HEK293T (cell line): ENCODE measurements around the gene ITPKB.

Experiments
- BHLHE40 ChIP-seq: fragments of 450-650 bp; IDR thresholded peaks from 2 replicates; pipeline ENCODE4 v1.6.1; 2016; ENCODE audit warnings: mild to moderate bottlenecking, moderate library complexity, borderline replicate concordance
- ELF4 ChIP-seq: fragments of 450-650 bp; IDR thresholded peaks from 2 replicates; pipeline ENCODE4 v1.6.1; 2017; ENCODE audit warnings: antibody characterized with exemption
- FOXA1 ChIP-seq: fragments of 450-650 bp; IDR thresholded peaks from 2 replicates; pipeline ENCODE4 v1.6.1; 2016; ENCODE audit warnings: mild to moderate bottlenecking
- HDGF ChIP-seq: fragments of 450-650 bp; IDR thresholded peaks from 2 replicates; pipeline ENCODE4 v1.6.1; 2017; ENCODE audit warnings: antibody characterized with exemption, borderline replicate concordance
- SUZ12 ChIP-seq: fragments of 450-650 bp; IDR thresholded peaks from 2 replicates; pipeline ENCODE4 v1.6.1; 2016; ENCODE audit warnings: mild to moderate bottlenecking
- TF ChIP-seq, protein P1 (sequence below): fragments of 450-650 bp; IDR thresholded peaks from 2 replicates; pipeline ENCODE4 v1.6.1; 2016

DNA sequence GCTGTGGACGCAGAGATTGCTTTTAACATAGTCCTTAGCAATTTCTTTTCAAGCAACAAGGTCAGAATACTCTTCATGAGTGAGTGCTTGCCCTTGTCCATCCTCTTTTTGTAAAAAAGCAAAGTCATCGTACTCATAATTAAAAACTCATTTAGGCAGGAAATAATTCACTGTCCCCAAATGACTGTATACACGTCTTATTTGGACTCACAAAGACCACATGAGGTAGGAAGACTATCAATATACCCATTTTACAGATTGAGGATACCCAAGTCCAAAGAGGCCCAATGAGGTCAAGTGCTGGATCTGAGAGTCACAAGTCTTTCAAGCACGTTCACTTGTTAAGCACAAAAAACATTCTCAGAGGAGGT lies 13.2 kb downstream of the ITPKB start:
- no peak for TF ChIP-seq FOXA1
- no peak for TF ChIP-seq SUZ12
- TF ChIP-seq HDGF = no peak
- no peak for TF ChIP-seq ELF4
- TF ChIP-seq BHLHE40 = no peak
- TF ChIP-seq, protein P1, sequence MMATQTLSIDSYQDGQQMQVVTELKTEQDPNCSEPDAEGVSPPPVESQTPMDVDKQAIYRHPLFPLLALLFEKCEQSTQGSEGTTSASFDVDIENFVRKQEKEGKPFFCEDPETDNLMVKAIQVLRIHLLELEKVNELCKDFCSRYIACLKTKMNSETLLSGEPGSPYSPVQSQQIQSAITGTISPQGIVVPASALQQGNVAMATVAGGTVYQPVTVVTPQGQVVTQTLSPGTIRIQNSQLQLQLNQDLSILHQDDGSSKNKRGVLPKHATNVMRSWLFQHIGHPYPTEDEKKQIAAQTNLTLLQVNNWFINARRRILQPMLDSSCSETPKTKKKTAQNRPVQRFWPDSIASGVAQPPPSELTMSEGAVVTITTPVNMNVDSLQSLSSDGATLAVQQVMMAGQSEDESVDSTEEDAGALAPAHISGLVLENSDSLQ = no peak
